NCI-H774 (cell line): ENCODE measurements around the gene SEPTIN12.
"Not testable (repeated sequence)": the region's sequence is repeated elsewhere in the genome, so short reads cannot be mapped to it uniquely, and the experiment has no call there.

ENCODE experiments used
- DNase-seq: peaks from one replicate; lab custom pipeline; 2025; lab: John Stamatoyannopoulos, UW

The SEPTIN12 gene

DNA sequence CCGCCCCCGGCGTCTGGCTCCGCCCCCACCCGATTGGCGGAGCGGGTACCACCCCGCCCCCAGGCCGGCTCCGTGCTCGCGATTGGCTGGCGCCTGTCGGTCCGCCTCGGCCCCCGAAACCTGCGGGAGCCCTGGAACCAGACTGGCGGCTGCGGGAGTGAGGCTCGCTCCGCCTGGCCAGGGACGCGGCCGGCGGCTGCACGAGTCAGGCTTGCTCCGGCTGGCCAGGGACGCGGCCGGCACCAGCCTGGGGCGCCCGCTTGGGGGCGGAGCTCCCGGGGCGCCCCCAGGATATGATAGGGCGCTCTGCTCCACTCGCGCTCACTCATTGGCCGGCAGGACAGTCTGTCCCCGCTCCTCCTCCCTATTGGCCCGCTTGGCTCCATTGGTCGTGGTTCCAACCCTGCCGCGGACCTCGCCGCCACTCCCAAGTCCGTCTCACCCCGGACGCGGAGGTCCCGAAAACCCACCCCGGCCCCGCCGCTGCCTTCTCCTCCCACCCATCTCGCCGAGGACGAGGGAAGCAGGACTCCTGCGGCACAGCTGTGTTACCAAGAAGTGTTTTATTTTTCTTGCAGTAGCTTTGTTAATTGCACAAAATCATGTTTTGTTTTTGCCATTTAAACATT, 14.6 kb upstream of the SEPTIN12 start:
- peak; percentile 88 for DNase-seq

DNA sequence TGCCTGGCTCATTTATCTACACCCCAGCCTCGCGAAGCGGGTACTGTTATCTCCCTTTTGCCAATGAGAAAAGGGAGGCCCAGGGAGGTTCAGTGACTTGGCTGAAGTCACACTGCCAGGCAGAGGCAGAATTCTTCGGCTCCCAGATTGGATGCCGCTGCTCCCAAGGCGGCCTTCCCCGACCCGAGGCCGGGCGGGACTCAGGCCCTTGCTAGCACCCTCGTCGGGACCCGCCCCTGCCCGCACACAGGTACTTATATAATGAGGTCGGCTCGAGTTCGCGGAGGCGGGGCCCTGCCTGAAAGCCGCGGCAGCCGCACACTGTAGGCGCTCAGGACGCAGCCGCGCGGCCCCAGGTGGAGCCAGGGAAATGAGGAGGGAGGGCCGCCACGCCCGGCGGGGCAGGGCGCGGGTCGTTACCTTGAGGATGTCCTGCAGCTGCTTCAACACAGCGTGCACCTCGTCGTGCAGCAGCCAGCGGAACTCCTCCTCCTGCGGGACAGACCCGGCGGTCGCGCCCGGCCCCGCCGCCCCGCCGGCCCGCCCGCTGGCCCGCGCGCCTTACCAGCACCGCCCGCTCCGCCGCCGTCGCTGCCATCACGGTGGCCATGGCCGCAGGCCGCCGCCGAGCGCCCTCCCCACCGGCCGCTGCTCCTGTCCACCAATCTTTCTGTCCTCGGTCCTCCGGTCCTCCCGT, 14.0 kb upstream of the SEPTIN12 start, which contains the start of gene ROGDI:
Gene ROGDI, minus strand, starts transcription at position 672 of the 697 bp plus-strand sequence. Its CDS starts 62 bp downstream, at position 610.
- DNase-seq = peak; percentile 87

DNA sequence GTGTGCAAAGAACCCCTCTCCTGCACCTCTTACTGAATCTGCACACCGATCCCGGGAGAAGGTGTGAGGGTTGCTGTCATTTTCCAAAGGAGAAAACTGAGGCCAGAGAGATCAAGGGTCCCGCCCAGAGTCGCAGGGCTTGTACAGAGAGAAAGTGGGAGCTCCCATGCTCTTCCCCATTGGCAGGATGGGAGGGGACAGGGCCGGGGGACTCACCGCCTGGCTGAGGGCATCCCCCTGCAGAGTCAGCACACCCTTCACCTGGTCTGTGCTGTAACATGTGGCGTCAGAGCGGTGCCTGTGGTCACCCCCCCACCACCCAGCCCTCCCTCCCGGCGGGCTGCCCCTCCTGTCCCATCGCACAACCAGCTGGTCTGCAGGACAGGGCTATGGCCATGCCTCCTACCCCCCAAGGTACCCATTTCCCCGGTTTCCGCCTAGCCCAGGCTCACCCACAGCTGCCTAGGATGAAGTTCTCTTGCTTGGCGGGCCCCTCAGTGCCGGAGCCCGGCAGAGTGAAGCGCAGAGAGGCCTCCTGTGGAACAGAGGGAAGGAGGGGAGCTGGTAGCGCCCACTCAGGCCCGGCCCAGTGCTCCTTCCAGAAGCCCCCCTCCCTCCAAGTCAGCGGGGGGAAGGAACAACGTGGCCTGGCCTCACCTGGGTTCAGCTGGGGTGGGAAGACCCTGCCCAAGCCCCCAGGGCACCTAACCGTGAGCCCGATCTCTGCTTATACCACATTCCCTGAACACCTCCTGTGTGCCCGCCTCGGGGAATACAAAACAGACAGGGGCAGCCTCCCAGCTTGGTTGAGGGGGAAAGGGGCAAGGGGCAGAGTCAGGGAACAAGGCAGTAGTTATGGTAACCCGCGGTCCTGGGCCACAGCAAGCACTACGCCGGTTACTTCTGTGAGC, 13.2 kb upstream of the SEPTIN12 start:
- DNase-seq = no peak

DNA sequence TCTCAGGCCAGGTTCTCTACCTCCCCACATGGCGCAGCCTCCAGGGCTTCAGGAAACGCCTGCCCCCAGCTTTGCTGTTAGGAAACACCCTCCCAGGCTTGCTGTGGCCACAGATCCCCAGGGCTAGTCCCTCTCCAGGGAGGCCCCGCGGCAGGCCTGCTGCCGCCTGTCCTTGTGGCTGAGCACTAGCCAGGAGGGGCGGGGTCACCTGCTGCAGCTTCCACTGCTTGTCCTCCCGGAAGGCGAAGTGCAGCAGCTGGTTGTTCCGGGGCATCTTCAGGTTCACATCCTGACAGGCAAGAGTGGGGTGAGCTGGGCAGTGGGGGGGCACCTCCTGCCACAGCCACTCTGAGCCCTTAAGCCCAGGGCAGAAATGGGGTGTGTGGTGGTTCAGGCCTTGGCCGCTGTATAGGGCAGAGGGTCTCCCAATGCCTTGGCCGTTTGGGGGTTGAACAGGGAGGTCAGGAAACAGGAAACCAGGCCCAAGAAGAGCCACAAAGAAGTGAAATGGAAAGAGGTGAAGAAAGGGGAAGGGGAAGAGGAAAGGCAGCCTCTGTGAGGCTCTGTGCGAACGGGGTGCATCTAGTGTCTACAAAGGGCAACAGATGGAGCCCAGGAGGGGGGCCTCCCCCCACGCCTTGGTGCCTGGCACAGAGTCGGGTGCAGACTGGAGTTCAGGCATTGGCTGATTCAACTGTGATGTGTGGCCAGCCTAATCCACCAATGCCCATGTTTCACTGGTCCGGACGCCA, 12.3 kb upstream of the SEPTIN12 start:
- DNase-seq = no peak

DNA sequence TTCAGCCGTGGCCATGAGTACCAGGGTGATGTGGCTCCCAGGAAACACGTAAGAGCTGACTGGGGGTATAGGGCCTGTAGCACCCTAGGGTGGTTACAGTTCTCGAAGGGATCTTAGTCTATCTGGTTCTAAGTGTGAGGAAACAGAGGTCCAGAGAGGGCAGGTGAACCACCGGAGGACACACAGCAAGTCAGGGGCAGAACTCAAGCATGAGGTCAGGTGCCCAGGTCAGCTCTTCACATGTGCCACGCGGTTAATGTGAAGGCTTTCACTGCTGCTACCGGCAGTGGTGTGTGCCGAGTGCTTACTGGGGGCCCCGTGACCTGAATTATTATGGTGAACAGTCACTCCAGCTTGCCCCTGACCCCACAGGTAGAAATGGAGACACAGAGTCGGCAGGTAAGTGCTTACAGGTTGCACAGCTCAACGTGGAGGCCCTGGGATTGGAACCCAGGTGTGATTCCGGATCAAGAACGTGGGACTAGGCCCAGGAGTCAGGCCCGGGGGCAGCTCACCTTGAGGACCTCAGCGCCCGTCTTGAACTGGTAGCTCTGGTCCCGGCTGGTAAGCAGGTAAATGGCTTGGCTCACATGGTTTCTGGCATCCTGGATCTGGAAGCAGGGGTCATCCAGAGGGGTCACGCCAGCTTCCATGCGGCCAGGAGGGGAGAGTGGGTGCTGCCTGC, 11.2 kb upstream of the SEPTIN12 start:
- no peak for DNase-seq

DNA sequence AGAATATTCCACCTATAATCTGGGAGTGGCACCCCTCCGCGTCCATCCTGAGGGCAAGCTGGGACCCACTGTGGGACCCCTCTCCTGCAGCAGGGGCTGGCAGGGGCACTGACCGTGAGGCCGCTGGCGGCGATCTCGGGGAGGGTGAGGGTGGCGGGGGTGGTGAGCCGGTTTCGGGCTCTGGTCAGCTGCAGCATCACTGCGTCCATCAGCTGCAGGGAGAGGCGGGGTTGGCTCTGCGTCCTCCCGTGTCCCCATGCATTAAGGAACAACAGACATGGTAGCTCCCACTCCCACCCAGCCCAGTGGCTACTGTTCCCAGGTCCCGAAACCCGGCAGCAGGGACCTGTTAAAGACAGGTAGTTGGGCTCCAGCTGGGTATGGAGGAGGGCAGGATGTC, 10.3 kb upstream of the SEPTIN12 start:
- DNase-seq = no peak

DNA sequence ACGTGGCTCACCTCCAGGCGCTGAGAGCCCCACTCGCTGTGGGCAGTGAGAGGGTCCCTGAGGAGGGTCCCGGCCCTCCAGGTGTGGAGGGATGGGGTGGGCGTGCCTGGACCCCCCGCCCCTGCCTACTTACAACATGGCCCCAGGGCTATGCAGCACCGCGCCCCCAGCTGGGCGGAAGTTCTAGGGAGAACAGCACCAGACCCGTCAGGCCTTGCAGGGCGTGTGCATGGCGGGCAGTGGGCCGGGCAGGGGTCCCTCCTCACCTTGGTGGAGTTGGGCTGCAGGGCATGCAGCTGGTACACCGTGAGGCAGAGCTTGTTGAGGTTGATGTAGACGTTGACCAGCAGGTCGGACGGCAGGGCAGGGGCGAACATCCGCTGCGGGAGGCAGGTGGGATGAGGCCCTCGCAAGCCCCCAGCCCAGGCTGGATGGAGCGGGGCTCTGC, 9.7 kb upstream of the SEPTIN12 start:
- no peak for DNase-seq

DNA sequence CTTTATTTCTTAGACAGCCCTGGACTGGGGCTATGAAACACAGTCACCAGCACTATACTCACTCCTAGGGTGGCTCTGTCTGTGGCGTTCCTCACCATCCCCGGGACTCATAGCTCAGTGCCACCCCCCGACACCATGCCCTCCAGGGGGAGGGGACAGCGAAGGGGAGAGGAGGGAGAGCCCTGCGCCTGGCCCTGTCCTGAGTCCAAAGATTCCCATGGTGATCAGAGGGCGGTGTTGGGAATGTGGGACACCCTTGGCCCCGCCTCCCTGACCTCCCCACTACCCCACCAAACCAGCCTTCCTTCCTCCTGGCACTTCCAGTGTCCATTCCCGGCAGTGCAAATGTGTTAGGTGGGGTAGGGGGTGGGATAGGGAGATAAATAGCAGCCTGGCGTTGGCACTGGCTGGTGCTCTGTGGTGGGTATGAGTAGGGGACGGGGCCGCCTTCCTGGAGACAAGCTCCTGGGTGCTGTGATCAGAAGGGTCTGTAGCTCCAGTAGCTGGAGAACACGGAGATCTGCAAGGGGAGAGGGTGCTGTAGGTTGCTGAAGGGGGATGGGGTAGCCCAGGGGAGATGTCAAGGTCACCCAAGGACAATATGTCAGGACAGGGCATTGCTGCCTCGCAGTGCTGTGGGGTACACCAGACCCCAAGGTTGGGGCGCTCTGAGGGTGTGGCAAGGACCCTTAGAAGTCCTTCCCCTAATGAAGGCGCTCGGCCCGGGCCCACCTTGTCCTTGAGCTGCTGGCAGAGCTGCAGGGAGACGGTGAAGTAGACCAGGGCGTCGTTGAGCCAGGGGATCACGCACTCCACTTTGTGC, 9.0 kb upstream of the SEPTIN12 start:
- no peak for DNase-seq

DNA sequence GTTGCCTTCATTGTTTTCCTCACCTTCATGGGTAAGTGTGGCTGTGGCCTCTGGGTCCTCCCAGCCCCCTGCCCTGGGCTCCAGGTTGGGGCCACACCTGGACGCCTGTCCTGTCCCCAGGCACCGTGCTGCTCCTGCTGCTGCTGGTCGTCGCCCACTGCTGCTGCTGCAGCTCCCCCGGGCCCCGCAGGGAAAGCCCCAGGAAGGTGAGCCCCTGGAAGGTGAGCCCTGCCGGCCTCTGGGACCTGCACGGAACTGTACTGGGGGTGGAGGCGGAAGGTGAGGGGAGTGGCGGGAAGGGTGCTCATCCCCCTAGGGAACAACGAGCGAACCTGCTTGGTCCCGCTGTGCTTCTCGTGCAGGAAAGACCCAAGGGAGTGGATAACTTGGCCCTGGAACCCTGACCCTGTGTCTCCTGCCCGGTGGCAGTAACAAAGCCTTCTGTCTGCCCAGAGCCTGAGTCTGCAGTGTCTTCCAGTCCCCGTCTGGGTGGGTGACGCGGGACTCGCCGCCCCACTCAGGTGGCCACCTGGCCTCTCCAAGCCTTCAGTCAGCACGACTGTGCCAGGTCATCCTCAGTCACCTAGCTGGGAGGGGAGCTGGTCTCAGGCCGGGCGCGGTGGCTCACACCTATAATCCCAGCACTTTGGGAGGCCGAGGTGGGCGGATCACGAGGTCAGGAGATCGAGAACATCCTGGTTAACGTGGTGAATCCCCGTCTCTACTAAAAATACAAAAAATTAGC, 7.9 kb upstream of the SEPTIN12 start:
- no peak for DNase-seq

DNA sequence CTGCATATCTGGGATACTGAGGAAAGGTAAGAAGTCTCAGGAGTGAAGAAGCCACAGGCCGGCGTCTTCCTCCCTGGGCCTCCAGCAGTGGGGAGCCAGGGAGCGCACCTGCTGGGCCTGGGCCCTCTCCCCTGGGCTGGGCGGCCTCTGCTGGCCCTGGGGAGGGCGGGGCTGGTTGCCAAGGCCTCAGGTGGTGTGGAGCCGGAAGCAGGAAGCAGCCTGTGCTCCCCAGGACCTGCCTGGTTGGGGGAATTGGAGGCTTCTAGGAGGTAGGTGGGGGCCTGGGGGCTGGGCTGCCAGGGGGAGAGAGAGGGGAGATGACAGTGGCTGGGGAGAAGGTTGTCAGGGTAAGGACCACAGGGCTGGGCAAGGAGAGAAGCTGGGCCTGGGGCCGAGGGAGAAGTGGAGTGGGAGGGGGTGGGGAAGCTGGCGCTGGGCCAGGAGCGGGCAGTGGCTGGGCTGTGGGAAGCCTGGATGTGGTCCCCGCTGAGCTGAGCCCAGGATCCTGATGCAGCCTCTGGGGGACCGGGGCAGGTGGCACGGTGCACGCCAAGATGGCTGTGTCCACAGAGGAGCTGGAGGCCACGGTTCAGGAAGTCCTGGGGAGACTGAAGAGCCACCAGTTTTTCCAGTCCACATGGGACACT, 7.2 kb upstream of the SEPTIN12 start, which contains the start of gene SMIM22:
Gene SMIM22, plus strand, starts transcription at position 189 of the 647 bp plus-strand sequence. Its CDS starts 366 bp downstream, at position 555.
- DNase-seq = peak; percentile 71

DNA sequence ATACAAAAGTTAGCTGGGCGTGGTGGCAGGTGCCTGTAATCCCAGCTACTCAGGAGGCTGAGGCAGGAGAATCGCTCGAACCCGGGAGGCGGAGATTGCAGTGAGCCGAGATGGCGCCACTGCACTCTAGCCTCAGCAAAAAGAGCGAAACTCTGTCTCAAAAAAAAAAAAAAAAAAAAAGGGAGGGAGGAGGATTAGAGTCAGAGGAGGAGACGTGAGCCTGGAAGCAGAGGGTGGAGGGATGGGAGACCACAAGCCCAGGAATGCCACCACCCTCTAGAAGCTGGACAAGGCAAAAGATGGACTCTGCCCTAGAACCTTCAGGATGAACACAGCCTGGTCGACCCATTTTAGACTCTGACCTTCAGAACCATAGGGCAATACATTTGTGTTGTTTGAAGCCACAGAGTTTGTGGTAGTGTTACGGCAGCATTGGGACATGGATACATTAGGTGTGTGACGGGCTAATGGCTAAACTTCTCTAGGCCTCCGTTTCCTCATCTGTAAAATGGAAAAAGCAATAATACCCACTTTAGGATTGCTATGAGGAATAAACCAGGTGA, 4.9 kb upstream of the SEPTIN12 start:
- no peak for DNase-seq

DNA sequence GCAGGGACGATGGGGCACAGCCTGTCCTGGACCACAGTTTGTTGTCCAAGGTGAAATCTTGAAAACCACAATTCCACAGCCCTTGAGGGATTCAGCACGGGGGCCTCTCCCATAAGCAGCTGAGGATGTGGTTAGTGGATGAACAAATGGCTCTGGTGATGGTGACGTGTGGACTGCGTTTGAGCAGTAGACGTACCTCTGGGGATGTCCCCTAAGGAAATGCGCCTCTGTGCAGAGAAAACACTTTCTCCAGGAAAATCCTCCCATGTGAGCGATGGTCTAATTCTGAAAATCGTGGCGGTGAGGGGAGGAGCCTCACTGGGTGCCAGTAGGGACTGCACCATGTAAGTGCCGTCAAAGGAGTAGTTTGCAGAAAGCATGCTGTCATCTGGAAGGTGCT, 2.7 kb upstream of the SEPTIN12 start:
- no peak for DNase-seq

DNA sequence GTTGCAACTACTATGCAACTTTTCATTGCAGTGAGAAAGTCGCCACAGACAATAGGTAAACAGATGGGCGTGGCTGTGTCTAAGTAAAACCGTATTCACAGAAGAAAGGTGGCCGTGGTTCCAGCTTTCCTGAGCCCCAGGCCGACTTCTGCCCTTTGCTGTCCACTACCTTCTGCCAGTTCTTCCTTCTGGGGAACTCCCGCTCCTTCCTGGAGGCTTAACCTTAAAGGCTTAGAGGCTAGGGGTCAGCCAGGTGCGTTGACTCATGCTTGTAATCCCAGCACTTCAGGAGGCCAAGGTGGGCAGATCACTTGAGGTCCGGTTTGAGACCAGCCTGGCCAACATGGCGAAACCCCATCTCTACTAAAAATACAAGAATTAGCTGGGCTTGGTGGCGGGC, 2.1 kb upstream of the SEPTIN12 start:
- no peak for DNase-seq

DNA sequence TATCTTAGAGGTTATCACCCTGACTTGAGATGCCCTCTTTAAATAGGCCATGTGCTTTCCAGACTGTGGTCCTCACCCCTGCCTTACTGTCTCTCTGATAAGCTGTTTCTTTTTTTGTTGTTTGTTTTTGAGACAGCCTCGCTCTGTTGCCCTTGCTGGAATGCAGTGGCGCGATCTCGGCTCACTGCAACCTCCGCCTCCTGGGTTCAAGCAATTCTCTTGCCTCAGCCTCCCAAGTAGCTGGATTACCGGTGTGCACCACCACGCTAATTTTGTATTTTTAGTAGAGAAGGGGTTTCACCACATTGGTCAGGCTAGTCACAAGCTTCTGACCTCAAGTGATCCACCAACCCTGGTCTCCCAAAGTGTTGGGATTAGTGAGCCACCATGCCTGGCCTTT, 765 bp upstream of the SEPTIN12 start:
- DNase-seq = no peak

DNA sequence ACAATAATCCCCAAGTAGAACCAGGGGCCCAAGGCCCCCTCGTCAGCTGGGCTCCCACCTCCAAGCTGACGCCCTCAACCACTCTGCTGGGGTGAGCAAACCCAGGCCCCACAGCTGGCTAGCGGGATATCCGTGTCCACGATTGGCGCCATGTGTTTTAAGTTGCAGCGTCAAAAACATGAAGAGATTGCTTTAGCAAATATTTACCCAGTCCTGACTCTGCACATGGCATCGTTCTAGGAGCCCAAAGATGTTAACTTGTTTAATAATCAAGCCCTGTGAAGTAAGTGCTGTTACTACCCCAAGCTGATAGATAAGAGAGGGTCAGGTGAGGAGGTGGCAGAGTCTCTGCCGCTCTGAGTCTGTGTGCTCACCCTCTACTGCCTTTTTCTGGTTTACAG, 344 bp upstream of the SEPTIN12 start:
- no peak for DNase-seq

DNA sequence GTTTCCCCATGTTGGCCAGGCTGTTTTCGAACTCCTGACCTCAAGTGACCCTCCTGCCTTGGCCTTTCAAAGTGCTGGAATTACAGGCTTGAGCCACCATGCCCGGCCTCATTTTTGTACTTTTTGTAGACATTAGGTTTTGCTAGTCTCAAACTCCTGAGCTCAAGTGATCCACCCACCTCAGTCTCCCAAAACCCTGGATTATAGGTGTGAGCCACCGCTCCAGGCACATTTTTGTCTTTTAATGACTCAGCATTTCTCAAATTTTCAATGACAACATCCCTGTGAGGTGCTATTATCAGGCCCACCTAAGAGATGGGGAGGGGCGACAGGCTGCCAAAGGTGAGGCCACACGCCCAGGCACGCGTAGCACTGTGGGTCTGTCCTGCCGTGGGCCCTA, 1.1 kb downstream of the SEPTIN12 start:
- no peak for DNase-seq

DNA sequence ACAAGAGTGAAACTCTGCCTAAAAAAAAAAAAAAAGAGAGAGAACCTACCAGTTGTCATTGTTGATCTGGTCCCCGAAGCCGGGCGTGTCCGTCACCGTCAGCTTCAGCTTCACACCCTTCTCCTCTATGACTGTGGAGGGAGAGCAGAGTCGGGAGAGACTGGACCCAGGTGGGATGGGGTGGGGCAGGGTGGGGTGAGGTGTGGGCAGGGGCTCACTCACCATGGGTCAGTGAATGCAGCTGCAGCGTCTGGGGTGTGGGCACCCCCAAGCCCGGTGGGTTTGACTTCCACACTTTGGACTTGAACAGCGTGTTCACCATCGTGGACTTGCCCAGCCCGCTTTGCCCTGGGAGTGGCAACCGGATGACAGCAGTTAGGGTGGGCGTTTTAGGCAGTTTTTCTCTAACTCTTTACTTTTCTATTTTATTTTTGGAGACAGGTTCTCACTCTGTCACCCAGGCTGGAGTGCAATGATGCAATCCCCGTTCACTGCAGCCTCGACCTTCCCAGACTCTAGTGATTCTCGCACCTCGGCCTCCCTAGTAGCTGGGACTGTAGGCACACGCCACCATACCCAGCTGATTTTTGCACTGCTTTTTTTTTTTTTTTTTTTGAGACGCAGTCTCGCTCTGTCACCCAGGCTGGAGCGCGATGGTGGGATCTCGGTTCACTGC, 2.2 kb downstream of the SEPTIN12 start:
- no peak for DNase-seq

DNA sequence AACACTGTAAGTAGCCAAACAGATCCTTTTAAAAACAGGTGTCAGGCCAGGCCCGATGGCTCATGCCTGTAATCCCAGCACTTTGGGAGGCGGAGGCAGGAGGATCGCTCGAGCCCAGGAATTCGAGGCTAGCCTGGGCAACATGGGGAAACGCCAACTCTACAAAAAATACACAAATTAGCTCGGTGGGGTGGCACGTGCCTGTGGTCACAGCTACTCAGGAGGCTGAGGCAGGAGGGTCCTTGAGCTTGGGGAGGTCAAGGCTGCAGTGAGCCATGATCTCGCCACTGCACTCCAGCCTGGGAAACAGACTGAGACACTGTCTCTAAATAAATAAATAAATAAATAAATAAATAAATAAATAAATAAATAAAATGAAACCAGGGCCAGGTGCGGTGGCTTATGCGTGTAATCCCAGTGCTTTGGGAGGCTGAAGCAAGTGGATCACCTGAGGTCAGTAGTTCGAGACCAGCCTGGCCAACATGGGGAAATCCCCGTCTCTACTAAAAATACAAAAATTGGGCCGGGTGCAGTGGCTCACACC, 3.6 kb downstream of the SEPTIN12 start:
- DNase-seq = not testable (repeated sequence)
